Body of pancreas (tissue), 4 donors: ENCODE data around the gene TUNAR. TPM values are rescaled to one million over a fixed set of nuclear protein-coding genes. Genes with fewer than 3 reads are reported as not detected.

Experiments
- ATAC-seq: fragments of 150-250 bp; one replicate; pipeline ENCODE4 v1.9.1; 2016
- DNase-seq, 4 donors: peaks; one replicate each; pipeline ENCODE4 v3.0.0-alpha.2; 2019
- H3K27ac ChIP-seq, 4 donors: fragments of 200-600 bp; sonication (generic); 1 replicate in 3 of 4; 2 replicates in 1 of 4; pipeline versions ENCODE4 v1.5.1 to v1.6.1; 2016 to 2019; ENCODE audit warnings: mild to moderate bottlenecking in 1 of 4, mixed read lengths in 1 of 4, moderate library complexity in 1 of 4
- H3K27me3 ChIP-seq, 2 donors: fragments of 200-600 bp; sonication (generic); one replicate each; pipeline ENCODE4 v1.6.0; 2016; ENCODE audit warnings: mild to moderate bottlenecking in 1 of 2
- H3K36me3 ChIP-seq, 2 donors: fragments of 200-600 bp; sonication (generic); replicated peaks in 1 of 2; 2 replicates each; pipeline ENCODE4 v1.5.1; 2016; ENCODE audit warnings: low read depth in 2 of 2; ENCODE audit not compliant: insufficient read depth in 1 of 2
- H3K4me1 ChIP-seq: fragments of 200-600 bp; sonication (generic); one replicate; pipeline ENCODE4 v1.6.0; 2016
- H3K4me3 ChIP-seq, 2 donors: fragments of 200-600 bp; sonication (generic); 1 replicate in 1 of 2; 2 replicates in 1 of 2; pipeline ENCODE4 v1.5.1; 2016 to 2019
- H3K9me3 ChIP-seq, 3 donors: fragments of 200-600 bp; sonication (generic); 1 replicate in 2 of 3; 2 replicates in 1 of 3; pipeline ENCODE4 v1.5.1; 2016
- CTCF ChIP-seq, 7 experiments: fragments of 450-650 bp in 4 of 7; fragments of 200-600 bp in 3 of 7; sonication (generic) in 3 of 7; IDR thresholded peaks; one replicate each; pipeline ENCODE4 v1.5.1; 2016 to 2019; ENCODE audit warnings: antibody characterized with exemption in 7 of 7
- POLR2A ChIP-seq, 3 donors: fragments of 450-650 bp; IDR thresholded peaks; one replicate each; pipeline ENCODE4 v1.6.1; 2016; ENCODE audit warnings: antibody characterized with exemption in 3 of 3, mild to moderate bottlenecking in 2 of 3
- WGBS, 2 donors: methylation state at CpG; one replicate each; pipeline ENCODE4 v1.1.5; 2017; 5-methylcytosine and 5-hydroxymethylcytosine counted together
- intact Hi-C: fragments of 100-400 bp; cut with DNase I; formaldehyde crosslinking; loops from one replicate; pipeline ENCODE4 v1.15.1; 2023
- total RNA-seq, 2 donors: library from RNA; depleted of rRNA; stranded (reverse); fragments of >200 nt; gene quantifications; one replicate each; pipeline ENCODE4 v1.1.0, GENCODE V29; 2016

Gene TUNAR
- total RNA-seq, 2 donors from 2014 or later, result 1.0 TPM; not detected in 1

- Histone ChIP-seq H3K27ac (no peak overlapping the region), H3K9me3 (no peaks in the 10 kb centered on the region), H3K4me1 (peaks cover 6% of the 10 kb centered on the region), H3K27me3 (no peaks in the 10 kb centered on the region), H3K36me3 (no peaks in the 10 kb centered on the region), H3K4me3 (no peak overlapping the region)
- ATAC-seq (no peak), DNase-seq (no peak)
- WGBS, 2 donors, result 64% methylated on average over 11 of the region's 11 CpGs
- TF ChIP-seq POLR2A (IDR thresholded peaks at IDR 0.05) (no peak), CTCF (IDR thresholded peaks at IDR 0.05) (no peak)
- intact Hi-C loops, result no loop called here
These were observed 12.8 kb downstream of the TUNAR start for GRCh38 chr14:95889236-95889979.

- WGBS, 2 donors, result 67 to 75% methylated on average over 3 of the region's 3 CpGs
- Histone ChIP-seq H3K27ac (no peak overlapping the region), H3K36me3 (no peaks in the 10 kb centered on the region), H3K9me3 (no peaks in the 10 kb centered on the region), H3K4me1 (no peaks in the 10 kb centered on the region), H3K27me3 (peaks cover 0 to 10% of the 10 kb centered on the region in 2 donors), H3K4me3 (no peak overlapping the region)
- DNase-seq (no peak), ATAC-seq (no peak)
- TF ChIP-seq CTCF (IDR thresholded peaks at IDR 0.05) (no peak), POLR2A (IDR thresholded peaks at IDR 0.05) (no peak)
- intact Hi-C loops, result no loop called here
These were observed 15.1 kb downstream of the TUNAR start for GRCh38 chr14:95891742-95892141.

- Histone ChIP-seq H3K9me3 (no peaks in the 10 kb centered on the region), H3K4me1 (no peaks in the 10 kb centered on the region), H3K27me3 (peaks cover 0 to 10% of the 10 kb centered on the region in 2 donors), H3K4me3 (no peak overlapping the region), H3K27ac (no peak overlapping the region), H3K36me3 (no peaks in the 10 kb centered on the region)
- DNase-seq (no peak), ATAC-seq (no peak)
- TF ChIP-seq CTCF (IDR thresholded peaks at IDR 0.05) (no peak), POLR2A (IDR thresholded peaks at IDR 0.05) (no peak)
- intact Hi-C loops, result no loop called here
- 50 to 81% methylated on average over 3 to 11 of the region's 11 CpGs for WGBS, 2 donors
These were observed 15.5 kb downstream of the TUNAR start for GRCh38 chr14:95892142-95892541.

- no peak for ATAC-seq
These were observed 19.1 kb downstream of the TUNAR start for GRCh38 chr14:95895720-95896119.

More at GRCh38 chr14:95895720-95896119, 19.1 kb downstream of the TUNAR start:
- Histone ChIP-seq H3K36me3 (no peaks in the 10 kb centered on the region), H3K27ac (no peak overlapping the region), H3K4me1 (no peaks in the 10 kb centered on the region), H3K4me3 (no peak overlapping the region), H3K9me3 (no peaks in the 10 kb centered on the region), H3K27me3 (peaks cover 0 to 10% of the 10 kb centered on the region in 2 donors)
- TF ChIP-seq CTCF (IDR thresholded peaks at IDR 0.05) (peak in 6 of 7 experiments; percentile 18 to 45 (median 40)), POLR2A (IDR thresholded peaks at IDR 0.05) (no peak)
- intact Hi-C loops, result no loop called here
- 30 to 36% methylated on average over 9 to 10 of the region's 10 CpGs for WGBS, 2 donors
- peak in 3 of 4 donors; percentile 18 to 53 (median 31) for DNase-seq
